K562 (cell line): Measurements from ENCODE around the gene PPP6R1.

Experiments
- BRF2 ChIP-seq: IDR thresholded peaks from 3 replicates; pipeline ENCODE4 v1.6.1; 2011; ENCODE audit warnings: borderline replicate concordance, mild to moderate bottlenecking; ENCODE audit not compliant: insufficient read length, insufficient read depth
- CBX1 ChIP-seq: sonication (generic); IDR thresholded peaks from 2 replicates; pipeline ENCODE4 v1.6.1; 2016; ENCODE audit warnings: antibody characterized with exemption, low read depth, mild to moderate bottlenecking
- CTCF ChIP-seq, 3 experiments: IDR thresholded peaks in 2 of 3; conservative IDR thresholded peaks in 1 of 3; 2 replicates each; pipeline ENCODE4 v1.5.1; 2011 to 2012; ENCODE audit warnings: low read length in 3 of 3, mild to moderate bottlenecking in 3 of 3, control low read depth in 2 of 3, improper control_type of control experiment in 1 of 3, inconsistent platforms in 1 of 3, low read depth in 1 of 3, mixed read lengths in 1 of 3, moderate library complexity in 1 of 3; ENCODE audit not compliant: insufficient read depth in 2 of 3
- FOXA1 ChIP-seq: fragments of 450-650 bp; IDR thresholded peaks from 2 replicates; pipeline ENCODE4 v1.6.1; 2016; ENCODE audit warnings: mild to moderate bottlenecking, borderline replicate concordance
- JUNB ChIP-seq: fragments of 450-650 bp; formaldehyde crosslinking; conservative IDR thresholded peaks from 2 replicates; pipeline ENCODE4 v1.4.0; 2020; ENCODE audit warnings: mild to moderate bottlenecking
- POLR3A ChIP-seq: IDR thresholded peaks from 2 replicates; pipeline ENCODE4 v1.6.1; 2011; ENCODE audit warnings: borderline replicate concordance, mild to moderate bottlenecking, moderate library complexity; ENCODE audit not compliant: insufficient read length, insufficient read depth; ENCODE audit errors: extremely low read depth
- RFX1 ChIP-seq: fragments of 450-650 bp; IDR thresholded peaks from 2 replicates; pipeline ENCODE4 v1.6.1; 2016; ENCODE audit warnings: mild to moderate bottlenecking, moderate library complexity
- SMC3 ChIP-seq: conservative IDR thresholded peaks from 2 replicates; pipeline ENCODE4 v1.6.1; 2011; ENCODE audit warnings: low read depth, low read length, improper control_type of control experiment; ENCODE audit not compliant: insufficient read depth
- TFAM ChIP-seq: fragments of 250-450 bp; sonication (Bioruptor Pico); conservative IDR thresholded peaks from 2 replicates; pipeline ENCODE4 v1.5.0; 2021; ENCODE audit warnings: mild to moderate bottlenecking, moderate library complexity
- YBX1 ChIP-seq: fragments of 450-650 bp; IDR thresholded peaks from 2 replicates; pipeline ENCODE4 v1.7.1; 2016; ENCODE audit warnings: mild to moderate bottlenecking
- ZFX ChIP-seq: sonication (generic); formaldehyde crosslinking; IDR thresholded peaks from 2 replicates; pipeline ENCODE4 v1.8.0; 2022; ENCODE audit warnings: mild to moderate bottlenecking, missing genetic modification reagents, moderate library complexity
- TF ChIP-seq, protein P1 (sequence below): sonication (generic); formaldehyde crosslinking; IDR thresholded peaks from 2 replicates; pipeline ENCODE4 v1.8.0; 2022; ENCODE audit warnings: mild to moderate bottlenecking, low read depth, missing genetic modification reagents

DNA sequence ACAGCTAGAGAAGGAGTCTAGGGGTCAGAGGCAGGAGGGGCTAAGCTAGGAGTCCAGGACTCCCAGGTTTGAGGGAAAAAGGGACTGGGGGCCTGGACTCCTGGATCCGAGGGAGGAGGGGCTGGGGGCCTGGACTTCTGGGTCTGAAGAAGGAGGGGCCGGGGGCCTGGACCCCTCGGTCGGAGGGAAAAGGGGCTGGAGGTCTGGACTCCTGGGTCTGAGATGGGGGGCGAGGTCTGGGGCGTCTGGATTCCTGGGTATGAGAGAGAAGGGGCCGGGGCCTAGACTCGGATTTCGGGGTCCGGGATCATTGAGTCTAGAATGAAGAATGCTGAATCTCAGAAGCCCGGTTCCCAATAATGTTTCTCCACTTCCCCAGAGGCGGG lies 43.5 kb upstream of the PPP6R1 start:
- no peak for TF ChIP-seq SMC3
- TF ChIP-seq TFAM = no peak
- TF ChIP-seq JUNB = no peak
- TF ChIP-seq CTCF (IDR thresholded peaks at IDR 0.05 in 2 of 3, conservative IDR thresholded peaks at IDR 0.05 in 1 of 3; ENCODE audit: insufficient read depth in 2 of 3, low read depth in 1 of 3, low read length in 3 of 3) = no peak
- no peak for TF ChIP-seq RFX1
- TF ChIP-seq FOXA1 = no peak
- no peak for TF ChIP-seq BRF2
- no peak for TF ChIP-seq CBX1
- TF ChIP-seq, protein P1, sequence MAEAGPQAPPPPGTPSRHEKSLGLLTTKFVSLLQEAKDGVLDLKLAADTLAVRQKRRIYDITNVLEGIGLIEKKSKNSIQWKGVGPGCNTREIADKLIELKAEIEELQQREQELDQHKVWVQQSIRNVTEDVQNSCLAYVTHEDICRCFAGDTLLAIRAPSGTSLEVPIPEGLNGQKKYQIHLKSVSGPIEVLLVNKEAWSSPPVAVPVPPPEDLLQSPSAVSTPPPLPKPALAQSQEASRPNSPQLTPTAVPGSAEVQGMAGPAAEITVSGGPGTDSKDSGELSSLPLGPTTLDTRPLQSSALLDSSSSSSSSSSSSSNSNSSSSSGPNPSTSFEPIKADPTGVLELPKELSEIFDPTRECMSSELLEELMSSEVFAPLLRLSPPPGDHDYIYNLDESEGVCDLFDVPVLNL (CRISPR knock-in tag) = no peak
- no peak for TF ChIP-seq ZFX
- TF ChIP-seq POLR3A = no peak
- TF ChIP-seq YBX1 = no peak
